Small intestine (tissue), 7 donors: ENCODE results near the gene ARHGAP15. TPM values are rescaled to one million over a fixed set of nuclear protein-coding genes. Genes with fewer than 3 reads are reported as not detected.
A peak's percentile ranks its signal among the peaks of the same experiment; 100 is the strongest.

Experiments
- DNase-seq, 2 donors: peaks; one replicate each; pipeline versions ENCODE4 v3.0.0 to v3.0.0-alpha.2; 2013
- FAIRE-seq: peaks from 2 replicates; lab custom pipeline; 2012; peaks lifted over from hg19 to GRCh38; lab: Jason Lieb, UNC
- H3K27ac ChIP-seq, 3 donors: one replicate each; pipeline ENCODE4 v1.5.1; 2013; ENCODE audit warnings: low read length in 2 of 3, mild to moderate bottlenecking in 2 of 3, control low read depth in 1 of 3, inconsistent platforms in 1 of 3, low read depth in 1 of 3, moderate library complexity in 1 of 3
- H3K27me3 ChIP-seq, 3 donors: one replicate each; pipeline ENCODE4 v1.6.1; 2013; ENCODE audit warnings: low read length in 3 of 3, inconsistent platforms in 1 of 3; ENCODE audit not compliant: control insufficient read depth in 3 of 3, insufficient read depth in 3 of 3
- H3K36me3 ChIP-seq, 3 donors: one replicate each; pipeline ENCODE4 v1.6.1; 2013; ENCODE audit warnings: low read length in 3 of 3, inconsistent platforms in 1 of 3, low read depth in 1 of 3, mild to moderate bottlenecking in 1 of 3, moderate library complexity in 1 of 3; ENCODE audit not compliant: control insufficient read depth in 3 of 3, insufficient read depth in 2 of 3
- H3K4me1 ChIP-seq, 3 donors: one replicate each; pipeline ENCODE4 v1.6.1; 2013; ENCODE audit warnings: low read length in 2 of 3, inconsistent platforms in 1 of 3, low read depth in 1 of 3, mild to moderate bottlenecking in 1 of 3, moderate library complexity in 1 of 3; ENCODE audit not compliant: control insufficient read depth in 3 of 3, insufficient read depth in 2 of 3
- H3K4me3 ChIP-seq, 3 donors: one replicate each; pipeline ENCODE4 v1.5.1; 2013; ENCODE audit warnings: low read length in 3 of 3, control low read depth in 1 of 3, inconsistent platforms in 1 of 3, low read depth in 1 of 3, mild to moderate bottlenecking in 1 of 3, moderate library complexity in 1 of 3
- H3K9me3 ChIP-seq, 2 donors: one replicate each; pipeline ENCODE4 v1.6.1; 2013; ENCODE audit warnings: low read depth in 1 of 2, low read length in 1 of 2; ENCODE audit not compliant: control insufficient read depth in 2 of 2, insufficient read depth in 1 of 2
- WGBS, 3 donors: extraction: QIAGEN DNeasy Blood & Tissue Kit; methylation state at CpG; one replicate each; pipeline ENCODE4 v1.1.7; 2013; 5-methylcytosine and 5-hydroxymethylcytosine counted together
- polyA plus RNA-seq, 4 donors: library from polyadenylated mRNA; stranded (reverse) in 3 of 4; unstranded in 1 of 4; fragments of 200-250 nt in 3 of 4; fragments of 120-200 nt in 1 of 4; gene quantifications; one replicate each; pipeline versions ENCODE4 v1.2.1 to v1.2.3, GENCODE V29; 2013
- donor health status: healthy with polysubstance abuse.
- donor health status: control.
- donor health status: control.
- donor health status: Bipolar disorder and iron deficiency.
- donor health status: healthy.

Gene ARHGAP15
- polyA plus RNA-seq, 4 donors, result 0.67 to 18.2 (median 10.1) TPM

GRCh38 chr2:143603035-143603655 is 473.9 kb downstream of the ARHGAP15 start:
- WGBS, 3 donors, result 51 to 70% (median 65%) methylated on average over 5 of the region's 5 CpGs
- no peak overlapping the region for H3K4me3 ChIP-seq
- H3K4me1 ChIP-seq, result peaks cover 0 to 13% (median 0%) of the 10 kb centered on the region in 3 donors
- no peak for FAIRE-seq
- no peaks in the 10 kb centered on the region for H3K36me3 ChIP-seq
- H3K27ac ChIP-seq, result no peak overlapping the region
- H3K9me3 ChIP-seq, result no peaks in the 10 kb centered on the region
- no peak for DNase-seq
- H3K27me3 ChIP-seq, result no peaks in the 10 kb centered on the region

- Histone ChIP-seq H3K4me1 (peaks cover 0 to 14% (median 0%) of the 10 kb centered on the region in 3 donors), H3K4me3 (no peak overlapping the region), H3K36me3 (no peaks in the 10 kb centered on the region), H3K9me3 (no peaks in the 10 kb centered on the region), H3K27ac (no peak overlapping the region), H3K27me3 (no peaks in the 10 kb centered on the region)
- FAIRE-seq, result no peak
- 61 to 75% (median 62%) methylated on average over 4 of the region's 4 CpGs for WGBS, 3 donors
- DNase-seq, result no peak
These were observed 474.8 kb downstream of the ARHGAP15 start for GRCh38 chr2:143603846-143604565.

- Histone ChIP-seq H3K4me3 (no peak overlapping the region), H3K27ac (no peak overlapping the region), H3K9me3 (no peaks in the 10 kb centered on the region), H3K4me1 (peaks cover 0 to 14% (median 0%) of the 10 kb centered on the region in 3 donors), H3K36me3 (no peaks in the 10 kb centered on the region), H3K27me3 (no peaks in the 10 kb centered on the region)
- FAIRE-seq (no peak), DNase-seq (no peak)
- WGBS, 3 donors, result 77 to 87% (median 86%) methylated on average over 5 of the region's 5 CpGs
These were observed 475.3 kb downstream of the ARHGAP15 start for GRCh38 chr2:143604566-143604959.

- DNase-seq, result peak; percentile 1 to 49
- Histone ChIP-seq H3K4me1 (peaks cover 0 to 14% (median 0%) of the 10 kb centered on the region in 3 donors), H3K27me3 (no peaks in the 10 kb centered on the region), H3K27ac (peak overlapping the region in 1 of 3 donors; percentile 35), H3K9me3 (no peaks in the 10 kb centered on the region), H3K36me3 (no peaks in the 10 kb centered on the region), H3K4me3 (no peak overlapping the region)
- WGBS, 3 donors, result 43 to 48% (median 43%) methylated on average over 5 of the region's 5 CpGs
- FAIRE-seq, result no peak
These were observed 478.2 kb downstream of the ARHGAP15 start for GRCh38 chr2:143607231-143608062.

- H3K36me3 ChIP-seq, result no peaks in the 10 kb centered on the region
- peak overlapping the region in 1 of 3 donors; percentile 35 for H3K27ac ChIP-seq
- FAIRE-seq (no peak), DNase-seq (no peak)
- H3K4me1 ChIP-seq, result peaks cover 0 to 14% (median 0%) of the 10 kb centered on the region in 3 donors
- H3K9me3 ChIP-seq, result no peaks in the 10 kb centered on the region
- WGBS, 3 donors, result 64 to 73% (median 71%) methylated on average over 3 of the region's 3 CpGs
- no peaks in the 10 kb centered on the region for H3K27me3 ChIP-seq
- H3K4me3 ChIP-seq, result no peak overlapping the region
These were observed 478.8 kb downstream of the ARHGAP15 start for GRCh38 chr2:143608063-143608423.

GRCh38 chr2:143608758-143609157 is 479.5 kb downstream of the ARHGAP15 start:
- Histone ChIP-seq H3K4me3 (no peak overlapping the region), H3K9me3 (no peaks in the 10 kb centered on the region), H3K36me3 (no peaks in the 10 kb centered on the region), H3K4me1 (peaks cover 0 to 14% (median 0%) of the 10 kb centered on the region in 3 donors), H3K27me3 (no peaks in the 10 kb centered on the region), H3K27ac (no peak overlapping the region)
- no peak for DNase-seq
- FAIRE-seq, result no peak

- no peak for DNase-seq
- Histone ChIP-seq H3K9me3 (no peaks in the 10 kb centered on the region), H3K27me3 (no peaks in the 10 kb centered on the region), H3K4me3 (no peak overlapping the region), H3K4me1 (peaks cover 0 to 14% (median 0%) of the 10 kb centered on the region in 3 donors), H3K27ac (no peak overlapping the region), H3K36me3 (no peaks in the 10 kb centered on the region)
- FAIRE-seq, result no peak
- WGBS, 3 donors, result 67 to 86% (median 77%) methylated on average over 4 of the region's 4 CpGs
These were observed 482.1 kb downstream of the ARHGAP15 start for GRCh38 chr2:143611336-143611735.

GRCh38 chr2:143615562-143615961 is 486.3 kb downstream of the ARHGAP15 start:
- no peak for DNase-seq
- no peaks in the 10 kb centered on the region for H3K36me3 ChIP-seq
- H3K4me1 ChIP-seq, result no peaks in the 10 kb centered on the region
- H3K9me3 ChIP-seq, result no peaks in the 10 kb centered on the region
- no peaks in the 10 kb centered on the region for H3K27me3 ChIP-seq
- FAIRE-seq, result no peak
- no peak overlapping the region for H3K27ac ChIP-seq
- 87 to 91% (median 90%) methylated on average over 4 of the region's 4 CpGs for WGBS, 3 donors
- no peak overlapping the region for H3K4me3 ChIP-seq
